Mesenchymal stem cell (in vitro differentiated cells and primary cell): ENCODE results near the gene PKHD1.

Source experiments
- DNase-seq: peaks from one replicate; pipeline ENCODE4 v3.0.0-alpha.2; 2013
- H2AFZ ChIP-seq: one replicate; pipeline ENCODE4 v1.6.1; 2013; ENCODE audit warnings: low read depth, mild to moderate bottlenecking, control low read depth, inconsistent platforms, low read length, moderate library complexity
- H2AK5ac ChIP-seq: 2 replicates; pipeline ENCODE4 v1.6.1; 2013; ENCODE audit warnings: low read length, moderate library complexity, mild to moderate bottlenecking, inconsistent platforms; ENCODE audit not compliant: severe bottlenecking
- H2BK120ac ChIP-seq: one replicate; pipeline ENCODE4 v1.6.1; 2013; ENCODE audit warnings: low read depth, mild to moderate bottlenecking, inconsistent platforms, low read length, moderate library complexity
- H2BK12ac ChIP-seq, 2 experiments: one replicate each; pipeline ENCODE4 v1.6.1; 2013; ENCODE audit warnings: inconsistent platforms in 2 of 2, low read length in 2 of 2, mild to moderate bottlenecking in 2 of 2, moderate library complexity in 2 of 2, control low read depth in 1 of 2
- H2BK15ac ChIP-seq: one replicate; pipeline ENCODE4 v1.6.1; 2013; ENCODE audit warnings: mild to moderate bottlenecking, low read depth, inconsistent platforms; ENCODE audit not compliant: poor library complexity, severe bottlenecking
- H2BK5ac ChIP-seq: 2 replicates; pipeline ENCODE4 v1.6.1; 2013; ENCODE audit warnings: low read depth, mild to moderate bottlenecking, low read length, control low read depth, inconsistent platforms; ENCODE audit not compliant: poor library complexity, severe bottlenecking
- H3K14ac ChIP-seq, 2 experiments: one replicate each; pipeline ENCODE4 v1.6.1; 2013; ENCODE audit warnings: inconsistent platforms in 2 of 2, low read length in 2 of 2, control low read depth in 1 of 2, mild to moderate bottlenecking in 1 of 2, moderate library complexity in 1 of 2
- H3K18ac ChIP-seq, 2 experiments: one replicate each; pipeline ENCODE4 v1.6.1; 2013; ENCODE audit warnings: inconsistent platforms in 2 of 2, low read length in 2 of 2, control low read depth in 1 of 2, low read depth in 1 of 2, mild to moderate bottlenecking in 1 of 2
- H3K23ac ChIP-seq, 2 experiments: one replicate each; pipeline ENCODE4 v1.6.1; 2013; ENCODE audit warnings: inconsistent platforms in 2 of 2, low read length in 2 of 2, mild to moderate bottlenecking in 2 of 2, moderate library complexity in 2 of 2, control low read depth in 1 of 2
- H3K27ac ChIP-seq: 2 replicates; pipeline ENCODE4 v1.5.1; 2013; ENCODE audit warnings: mild to moderate bottlenecking, moderate library complexity, low read length, control low read depth, inconsistent platforms; ENCODE audit not compliant: poor library complexity, severe bottlenecking
- H3K27me3 ChIP-seq, 2 experiments: 2 replicates each; pipeline versions ENCODE4 v1.6.1 to v1.7.0; 2013; ENCODE audit warnings: low read length in 2 of 2, mild to moderate bottlenecking in 2 of 2, moderate library complexity in 2 of 2, control low read depth in 1 of 2, inconsistent platforms in 1 of 2; ENCODE audit not compliant: control insufficient read depth in 1 of 2, insufficient read depth in 1 of 2
- H3K36me3 ChIP-seq, 2 experiments: 2 replicates each; pipeline versions ENCODE4 v1.6.1 to v1.7.0; 2013; ENCODE audit warnings: low read length in 2 of 2, control low read depth in 1 of 2, inconsistent platforms in 1 of 2, low read depth in 1 of 2, mild to moderate bottlenecking in 1 of 2; ENCODE audit not compliant: insufficient read depth in 2 of 2, control insufficient read depth in 1 of 2
- H3K4ac ChIP-seq, 2 experiments: one replicate each; pipeline ENCODE4 v1.6.1; 2013; ENCODE audit warnings: inconsistent platforms in 2 of 2, low read length in 2 of 2, mild to moderate bottlenecking in 2 of 2, moderate library complexity in 2 of 2, control low read depth in 1 of 2, low read depth in 1 of 2
- H3K4me1 ChIP-seq: 2 replicates; pipeline ENCODE4 v1.6.1; 2013; ENCODE audit warnings: low read depth, low read length, control low read depth; ENCODE audit not compliant: control insufficient read depth, insufficient read depth
- H3K4me2 ChIP-seq: 2 replicates; pipeline ENCODE4 v1.6.1; 2013; ENCODE audit warnings: low read length, mild to moderate bottlenecking, inconsistent platforms; ENCODE audit not compliant: poor library complexity, severe bottlenecking
- H3K4me3 ChIP-seq, 2 experiments: 2 replicates each; pipeline versions ENCODE4 v1.5.1 to v1.7.0; 2013; ENCODE audit warnings: low read length in 2 of 2, mild to moderate bottlenecking in 2 of 2, control low read depth in 1 of 2, low read depth in 1 of 2; ENCODE audit not compliant: insufficient read depth in 1 of 2
- H3K79me1 ChIP-seq: replicated peaks from 2 replicates; pipeline ENCODE4 v1.6.1; 2013; ENCODE audit warnings: mild to moderate bottlenecking, control low read depth, low read length, inconsistent platforms; ENCODE audit not compliant: poor library complexity, severe bottlenecking
- H3K9ac ChIP-seq: 2 replicates; pipeline ENCODE4 v1.7.0; 2013; ENCODE audit warnings: mild to moderate bottlenecking, low read length, moderate library complexity
- H3K9me3 ChIP-seq: 2 replicates; pipeline ENCODE4 v1.7.0; 2013; ENCODE audit warnings: mild to moderate bottlenecking, low read length; ENCODE audit not compliant: control insufficient read depth
- H4K8ac ChIP-seq: one replicate; pipeline ENCODE4 v1.6.1; 2013; ENCODE audit warnings: inconsistent platforms, mild to moderate bottlenecking, low read length, moderate library complexity
- H4K91ac ChIP-seq: one replicate; pipeline ENCODE4 v1.6.1; 2013; ENCODE audit warnings: mild to moderate bottlenecking, low read length, inconsistent platforms
- WGBS: methylation state at CpG from one replicate; pipeline ENCODE4 v1.1.7; 2013; ENCODE audit warnings: mixed read lengths; 5-methylcytosine and 5-hydroxymethylcytosine counted together

The PKHD1 gene

GRCh38 chr6:52013035-52013434, 74.4 kb downstream of the PKHD1 start:
- no peak overlapping the region for H3K14ac ChIP-seq
- H2BK15ac ChIP-seq = no peak overlapping the region
- H3K79me1 ChIP-seq = no peaks in the 10 kb centered on the region
- no peak overlapping the region for H4K91ac ChIP-seq
- no peak overlapping the region for H3K9ac ChIP-seq
- 59% methylated on average over 1 of the region's 1 CpG for WGBS
- no peak overlapping the region for H3K18ac ChIP-seq
- no peak overlapping the region for H2AK5ac ChIP-seq
- H3K4ac ChIP-seq = no peak overlapping the region
- no peak overlapping the region for H2BK120ac ChIP-seq
- DNase-seq = no peak
- H2BK5ac ChIP-seq = no peak overlapping the region
- no peak overlapping the region for H3K4me3 ChIP-seq
- no peaks in the 10 kb centered on the region for H3K9me3 ChIP-seq
- peaks cover 2% of the 10 kb centered on the region for H3K4me1 ChIP-seq
- H2AFZ ChIP-seq = no peak overlapping the region
- no peak overlapping the region for H3K23ac ChIP-seq
- H3K27ac ChIP-seq = no peak overlapping the region
- H2BK12ac ChIP-seq = no peak overlapping the region
- no peaks in the 10 kb centered on the region for H3K27me3 ChIP-seq
- H3K4me2 ChIP-seq = no peak overlapping the region
- no peaks in the 10 kb centered on the region for H3K36me3 ChIP-seq
- no peak overlapping the region for H4K8ac ChIP-seq

GRCh38 chr6:52012582-52012981, 74.8 kb downstream of the PKHD1 start:
- no peak overlapping the region for H3K4ac ChIP-seq
- H2BK120ac ChIP-seq = no peak overlapping the region
- H3K79me1 ChIP-seq = no peaks in the 10 kb centered on the region
- H3K9me3 ChIP-seq = no peaks in the 10 kb centered on the region
- H2BK12ac ChIP-seq = no peak overlapping the region
- H3K9ac ChIP-seq = no peak overlapping the region
- H2AFZ ChIP-seq = no peak overlapping the region
- no peak overlapping the region for H3K27ac ChIP-seq
- H3K4me2 ChIP-seq = no peak overlapping the region
- H2BK15ac ChIP-seq = no peak overlapping the region
- no peak overlapping the region for H4K91ac ChIP-seq
- no peak overlapping the region for H3K23ac ChIP-seq
- no peak overlapping the region for H2AK5ac ChIP-seq
- no peak overlapping the region for H3K14ac ChIP-seq
- H3K4me3 ChIP-seq = no peak overlapping the region
- H3K4me1 ChIP-seq = peaks cover 2% of the 10 kb centered on the region
- no peak overlapping the region for H4K8ac ChIP-seq
- WGBS = 84% methylated on average over 3 of the region's 4 CpGs
- no peak for DNase-seq
- no peak overlapping the region for H2BK5ac ChIP-seq
- no peaks in the 10 kb centered on the region for H3K27me3 ChIP-seq
- no peaks in the 10 kb centered on the region for H3K36me3 ChIP-seq
- no peak overlapping the region for H3K18ac ChIP-seq

GRCh38 chr6:52010806-52011205, 76.6 kb downstream of the PKHD1 start:
- Histone ChIP-seq H3K4me1 (no peaks in the 10 kb centered on the region), H3K23ac (no peak overlapping the region), H3K14ac (no peak overlapping the region), H3K4me2 (no peak overlapping the region), H3K18ac (no peak overlapping the region), H4K91ac (no peak overlapping the region), H3K4ac (no peak overlapping the region), H2AK5ac (no peak overlapping the region), H3K9ac (no peak overlapping the region), H3K79me1 (no peaks in the 10 kb centered on the region), H3K4me3 (no peak overlapping the region), H2BK15ac (no peak overlapping the region), H3K27ac (no peak overlapping the region), H3K27me3 (no peaks in the 10 kb centered on the region), H3K36me3 (no peaks in the 10 kb centered on the region), H2BK5ac (no peak overlapping the region), H2BK120ac (no peak overlapping the region), H3K9me3 (no peaks in the 10 kb centered on the region), H2BK12ac (no peak overlapping the region), H2AFZ (no peak overlapping the region), H4K8ac (no peak overlapping the region)
- DNase-seq = no peak
- 57% methylated on average over 1 of the region's 1 CpG for WGBS

- H3K9me3 ChIP-seq = no peaks in the 10 kb centered on the region
- no peak for DNase-seq
- no peak overlapping the region for H4K91ac ChIP-seq
- H2BK120ac ChIP-seq = no peak overlapping the region
- no peak overlapping the region for H3K23ac ChIP-seq
- H2AK5ac ChIP-seq = no peak overlapping the region
- no peaks in the 10 kb centered on the region for H3K27me3 ChIP-seq
- no peak overlapping the region for H3K9ac ChIP-seq
- no peak overlapping the region for H4K8ac ChIP-seq
- WGBS = 80% methylated on average over 3 of the region's 6 CpGs
- no peak overlapping the region for H3K4me3 ChIP-seq
- H3K4me2 ChIP-seq = no peak overlapping the region
- H2BK12ac ChIP-seq = no peak overlapping the region
- H3K4ac ChIP-seq = no peak overlapping the region
- no peak overlapping the region for H3K14ac ChIP-seq
- no peak overlapping the region for H2BK5ac ChIP-seq
- no peak overlapping the region for H2BK15ac ChIP-seq
- no peak overlapping the region for H3K18ac ChIP-seq
- H2AFZ ChIP-seq = no peak overlapping the region
- no peaks in the 10 kb centered on the region for H3K4me1 ChIP-seq
- H3K79me1 ChIP-seq = no peaks in the 10 kb centered on the region
- no peak overlapping the region for H3K27ac ChIP-seq
- no peaks in the 10 kb centered on the region for H3K36me3 ChIP-seq
Observed at GRCh38 chr6:52010145-52010544, 77.3 kb downstream of the PKHD1 start.
